CD14-positive monocyte (primary cell): ENCODE measurements around the gene SCAMP3. TPM values are rescaled to one million over a fixed set of nuclear protein-coding genes. Genes with fewer than 3 reads are reported as not detected.

Source experiments
- DNase-seq, 3 donors: peaks; one replicate each; pipeline ENCODE4 v3.0.0-alpha.2; 2011 to 2022
- H2AFZ ChIP-seq: 2 replicates; pipeline ENCODE4 v1.6.0; 2012; ENCODE audit warnings: mild to moderate bottlenecking, low read depth, low read length, inconsistent platforms; ENCODE audit not compliant: insufficient read depth, poor library complexity, severe bottlenecking
- H3K27ac ChIP-seq, 2 donors: 1 replicate in 1 of 2; 2 replicates in 1 of 2; pipeline ENCODE4 v1.5.1; 2012 to 2013; ENCODE audit warnings: low read length in 2 of 2, control low read depth in 1 of 2, inconsistent platforms in 1 of 2, low read depth in 1 of 2, mild to moderate bottlenecking in 1 of 2
- H3K27me3 ChIP-seq, 2 donors: one replicate each; pipeline versions ENCODE4 v1.6.0 to v1.6.1; 2011 to 2013; ENCODE audit warnings: low read length in 2 of 2; ENCODE audit not compliant: control insufficient read depth in 2 of 2, insufficient read depth in 2 of 2
- H3K36me3 ChIP-seq, 2 donors: replicated peaks in 1 of 2; 1 replicate in 1 of 2; 2 replicates in 1 of 2; pipeline versions ENCODE4 v1.5.1 to v1.6.1; 2012 to 2013; ENCODE audit warnings: low read length in 2 of 2, control low read depth in 1 of 2, inconsistent platforms in 1 of 2, mild to moderate bottlenecking in 1 of 2; ENCODE audit not compliant: insufficient read depth in 2 of 2, control insufficient read depth in 1 of 2
- H3K4me1 ChIP-seq, 2 donors: 1 replicate in 1 of 2; 2 replicates in 1 of 2; pipeline versions ENCODE4 v1.5.1 to v1.6.1; 2012 to 2013; ENCODE audit warnings: low read length in 2 of 2, control low read depth in 1 of 2, inconsistent platforms in 1 of 2, mild to moderate bottlenecking in 1 of 2, moderate library complexity in 1 of 2; ENCODE audit not compliant: insufficient read depth in 2 of 2, control insufficient read depth in 1 of 2
- H3K4me2 ChIP-seq: replicated peaks from 2 replicates; pipeline ENCODE3; 2012; ENCODE audit warnings: low read length, moderate library complexity, mild to moderate bottlenecking; ENCODE audit not compliant: poor library complexity, severe bottlenecking; ENCODE audit errors: extremely low read depth
- H3K4me3 ChIP-seq, 3 experiments: fragments of 200-600 bp in 1 of 3; sonication (generic) in 1 of 3; replicated peaks in 1 of 3; 1 replicate in 2 of 3; 2 replicates in 1 of 3; pipeline ENCODE4 v1.5.1; 2011 to 2013; ENCODE audit warnings: low read length in 3 of 3, mild to moderate bottlenecking in 3 of 3, control low read depth in 2 of 3, low read depth in 2 of 3, inconsistent platforms in 1 of 3, moderate library complexity in 1 of 3
- H3K79me2 ChIP-seq: 2 replicates; pipeline ENCODE4 v1.6.0; 2012; ENCODE audit warnings: mild to moderate bottlenecking, control low read depth, inconsistent platforms, low read length, moderate library complexity; ENCODE audit not compliant: insufficient read depth
- H3K9ac ChIP-seq: 2 replicates; pipeline ENCODE4 v1.6.0; 2017; ENCODE audit warnings: low read length, mild to moderate bottlenecking; ENCODE audit not compliant: insufficient read depth, poor library complexity, severe bottlenecking
- H3K9me3 ChIP-seq, 2 donors: replicated peaks in 1 of 2; 1 replicate in 1 of 2; 2 replicates in 1 of 2; pipeline versions ENCODE4 v1.5.1 to v1.6.1; 2012 to 2013; ENCODE audit warnings: low read length in 2 of 2, control low read depth in 1 of 2; ENCODE audit not compliant: control insufficient read depth in 1 of 2, insufficient read depth in 1 of 2
- H4K20me1 ChIP-seq: 2 replicates; pipeline ENCODE4 v1.6.0; 2012; ENCODE audit warnings: mild to moderate bottlenecking, low read length, control low read depth, moderate library complexity; ENCODE audit not compliant: insufficient read depth
- H3K27ac Mint-ChIP-seq, 7 donors: one replicate each; pipeline ENCODE4 v1.8.0; 2020; ENCODE audit warnings: mild to moderate bottlenecking in 7 of 7, mixed read lengths in 7 of 7, moderate library complexity in 6 of 7, inconsistent platforms in 2 of 7
- H3K27me3 Mint-ChIP-seq, 3 donors: one replicate each; pipeline ENCODE4 v1.8.0; 2021 to 2022; ENCODE audit warnings: low read depth in 3 of 3, mild to moderate bottlenecking in 3 of 3, mixed read lengths in 3 of 3, moderate library complexity in 3 of 3, inconsistent platforms in 1 of 3
- H3K36me3 Mint-ChIP-seq, 2 donors: one replicate each; pipeline ENCODE4 v1.8.0; 2020; ENCODE audit warnings: mixed read lengths in 2 of 2, inconsistent platforms in 1 of 2, mild to moderate bottlenecking in 1 of 2
- H3K4me1 Mint-ChIP-seq: one replicate; pipeline ENCODE4 v1.8.0; 2020; ENCODE audit warnings: mild to moderate bottlenecking, mixed read lengths
- H3K4me3 Mint-ChIP-seq, 2 donors: one replicate each; pipeline ENCODE4 v1.8.0; 2020; ENCODE audit warnings: mild to moderate bottlenecking in 2 of 2, mixed read lengths in 2 of 2, moderate library complexity in 1 of 2
- H3K9me3 Mint-ChIP-seq, 7 donors: one replicate each; pipeline ENCODE4 v1.8.0; 2020 to 2022; ENCODE audit warnings: mixed read lengths in 7 of 7, mild to moderate bottlenecking in 6 of 7, moderate library complexity in 6 of 7, inconsistent platforms in 2 of 7
- WGBS: methylation state at CpG from one replicate; pipeline ENCODE4 v1.1.5; 2013; ENCODE audit warnings: missing lambda C conversion rate; ENCODE audit not compliant: insufficient coverage; 5-methylcytosine and 5-hydroxymethylcytosine counted together
- intact Hi-C, 2 donors: fragments of 100-400 bp; cut with micrococcal nuclease; formaldehyde crosslinking; loops; one replicate each; pipeline versions ENCODE4 v1.15.0 to v1.15.1; 2023
- polyA plus RNA-seq, 3 donors: library from polyadenylated mRNA; depleted of rRNA in 1 of 3; unstranded in 2 of 3; stranded (reverse) in 1 of 3; fragments of 300-500 nt in 2 of 3; fragments of >200 nt in 1 of 3; fragmentation: Illumina TruSeq in 2 of 3; gene quantifications; 1 replicate in 2 of 3; 2 replicates in 1 of 3; pipeline ENCODE4 v1.2.3, GENCODE V29; 2012 to 2021
- TF ChIP-seq, protein P1 (sequence below): fragments of 200-600 bp; IDR thresholded peaks from one replicate; pipeline ENCODE4 v1.8.0; 2022; ENCODE audit warnings: antibody characterized with exemption, mild to moderate bottlenecking

The SCAMP3 gene
- polyA plus RNA-seq, 3 donors: 54.9 to 69.8 (median 64.9) TPM

DNA sequence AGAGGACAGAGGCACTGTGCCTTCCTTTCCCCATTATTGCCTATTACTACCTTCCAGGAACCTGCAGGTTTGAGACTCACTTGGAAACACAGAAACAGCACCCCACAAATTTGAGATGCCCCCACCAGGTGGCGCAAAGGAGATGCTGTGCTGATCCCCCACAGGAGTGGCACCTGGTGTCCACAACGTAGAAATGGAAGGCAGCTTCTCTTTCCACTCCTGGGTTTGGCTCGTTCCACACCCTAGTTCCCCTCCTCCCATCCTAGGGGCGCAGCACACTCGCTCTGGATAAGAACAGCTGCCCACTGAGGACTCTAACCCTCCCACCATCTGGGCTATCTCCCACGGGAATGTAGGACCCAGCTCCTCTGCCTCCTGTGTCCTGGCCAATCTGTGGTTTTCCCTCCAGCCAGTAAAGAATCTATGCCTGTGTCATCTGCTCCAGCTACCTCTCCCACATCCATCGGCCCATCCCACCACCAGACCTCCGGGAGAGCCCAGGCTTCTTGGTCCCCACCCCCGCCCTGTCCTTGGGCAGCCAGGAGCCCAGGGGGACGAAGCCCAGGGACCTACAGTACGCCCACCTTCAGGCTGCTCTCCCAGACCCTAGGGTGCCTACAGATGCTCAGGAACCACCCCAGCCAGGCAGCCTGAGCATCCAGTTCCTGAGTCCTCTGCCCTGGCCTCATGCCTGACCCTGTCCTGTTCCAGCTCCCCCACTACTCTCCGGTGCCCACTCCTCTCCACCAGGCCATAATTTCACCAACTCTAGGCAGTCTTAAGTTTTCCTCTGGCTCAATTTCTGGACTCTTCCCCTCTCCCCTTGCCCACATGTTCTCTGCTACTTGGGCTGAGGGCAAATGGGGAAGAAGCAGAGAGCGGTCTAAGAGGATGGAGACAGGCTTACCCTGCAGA lies 55.0 kb downstream of the SCAMP3 start:
- Histone ChIP-seq H4K20me1 (no peaks in the 10 kb centered on the region), H3K27me3 (no peaks in the 10 kb centered on the region), H3K27ac (peak overlapping the region; percentile 98 to 100), H3K4me3 (peak overlapping the region in 1 of 3 experiments; percentile 90), H3K4me1 (peaks cover 52 to 54% of the 10 kb centered on the region in 2 donors), H3K9me3 (no peaks in the 10 kb centered on the region), H3K9ac (peak overlapping the region; percentile 99), H3K4me2 (peak overlapping the region; percentile 93), H3K79me2 (peaks cover 21% of the 10 kb centered on the region), H2AFZ (peak overlapping the region; percentile 7), H3K36me3 (peaks cover 2 to 5% of the 10 kb centered on the region in 2 donors)
- intact Hi-C loops: loop anchor here (1.0 to 5.0 kb wide), 4 partner anchors 19 to 100 kb away; partner anchors contain the start of gene FDPS (in 1 of the 2)
- peak; percentile 80 to 83 (median 81) for DNase-seq
- no peaks in the 10 kb centered on the region for H3K27me3 Mint-ChIP-seq
- WGBS: 23% methylated on average over 9 of the region's 13 CpGs
- TF ChIP-seq, protein P1, sequence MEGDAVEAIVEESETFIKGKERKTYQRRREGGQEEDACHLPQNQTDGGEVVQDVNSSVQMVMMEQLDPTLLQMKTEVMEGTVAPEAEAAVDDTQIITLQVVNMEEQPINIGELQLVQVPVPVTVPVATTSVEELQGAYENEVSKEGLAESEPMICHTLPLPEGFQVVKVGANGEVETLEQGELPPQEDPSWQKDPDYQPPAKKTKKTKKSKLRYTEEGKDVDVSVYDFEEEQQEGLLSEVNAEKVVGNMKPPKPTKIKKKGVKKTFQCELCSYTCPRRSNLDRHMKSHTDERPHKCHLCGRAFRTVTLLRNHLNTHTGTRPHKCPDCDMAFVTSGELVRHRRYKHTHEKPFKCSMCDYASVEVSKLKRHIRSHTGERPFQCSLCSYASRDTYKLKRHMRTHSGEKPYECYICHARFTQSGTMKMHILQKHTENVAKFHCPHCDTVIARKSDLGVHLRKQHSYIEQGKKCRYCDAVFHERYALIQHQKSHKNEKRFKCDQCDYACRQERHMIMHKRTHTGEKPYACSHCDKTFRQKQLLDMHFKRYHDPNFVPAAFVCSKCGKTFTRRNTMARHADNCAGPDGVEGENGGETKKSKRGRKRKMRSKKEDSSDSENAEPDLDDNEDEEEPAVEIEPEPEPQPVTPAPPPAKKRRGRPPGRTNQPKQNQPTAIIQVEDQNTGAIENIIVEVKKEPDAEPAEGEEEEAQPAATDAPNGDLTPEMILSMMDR: peak; percentile 93
- H3K4me3 Mint-ChIP-seq: peak overlapping the region; percentile 76 to 83
- peaks cover 13 to 17% of the 10 kb centered on the region in 2 donors for H3K36me3 Mint-ChIP-seq
- peak overlapping the region; percentile 83 to 100 (median 99) for H3K27ac Mint-ChIP-seq
- H3K9me3 Mint-ChIP-seq: peaks cover 0 to 1% (median 0%) of the 10 kb centered on the region in 7 donors
- H3K4me1 Mint-ChIP-seq: peaks cover 47% of the 10 kb centered on the region

Other genes with a start within 250 kb of the SCAMP3 start
- gene DCST2, start 228.6 kb downstream of the SCAMP3 start, polyA plus RNA-seq: 1 to 10 TPM in 1 of 3 donors, not detected in 2; 2.6 TPM
- gene DCST1, start 228.5 kb downstream of the SCAMP3 start, polyA plus RNA-seq: under 1 TPM in 1 of 3 donors, not detected in 2; 0.05 TPM
- gene ADAM15, start 211.0 kb downstream of the SCAMP3 start, polyA plus RNA-seq: 100 to 1,000 TPM in 1 of 3 donors, 10 to 100 TPM in 2; 44.5 to 202 (median 74.3) TPM
- 1 to 10 TPM; 2.3 to 8.0 (median 4.1) TPM for gene EFNA4, start 198.6 kb downstream of the SCAMP3 start, polyA plus RNA-seq
- gene EFNA3, start 183.5 kb downstream of the SCAMP3 start, polyA plus RNA-seq: 1 to 10 TPM in 1 of 3 donors, under 1 TPM in 2; 0.45 to 1.7 (median 0.92) TPM
- 1 to 10 TPM in 1 of 3 donors, not detected in 2; 1.2 TPM for gene EFNA1, start 134.5 kb downstream of the SCAMP3 start, polyA plus RNA-seq
- gene SLC50A1, start 126.5 kb downstream of the SCAMP3 start, polyA plus RNA-seq: 10 to 100 TPM; 40.0 to 50.8 (median 49.4) TPM
- gene DPM3, start 121.8 kb downstream of the SCAMP3 start, polyA plus RNA-seq: 100 to 1,000 TPM in 2 of 3 donors, 10 to 100 TPM in 1; 99.9 to 141 (median 105) TPM
- 100 to 1,000 TPM; 157 to 256 (median 247) TPM for gene KRTCAP2, start 89.1 kb downstream of the SCAMP3 start, polyA plus RNA-seq
- under 1 TPM in 1 of 3 donors, not detected in 2; 0.13 TPM for gene TRIM46, start 88.5 kb downstream of the SCAMP3 start, polyA plus RNA-seq
- 10 to 100 TPM in 1 of 3 donors, 1 to 10 TPM in 2; 3.2 to 50.7 (median 5.3) TPM for gene THBS3, start 54.5 kb downstream of the SCAMP3 start, polyA plus RNA-seq
- 100 to 1,000 TPM in 1 of 3 donors, 10 to 100 TPM in 2; 79.7 to 101 (median 86.0) TPM for gene MTX1, start 53.7 kb downstream of the SCAMP3 start, polyA plus RNA-seq
- 1 to 10 TPM in 2 of 3 donors, under 1 TPM in 1; 0.87 to 7.5 (median 1.9) TPM for gene ENTREP3, start 6.9 kb downstream of the SCAMP3 start, polyA plus RNA-seq
- 100 to 1,000 TPM in 1 of 3 donors, 1 to 10 TPM in 2; 7.3 to 143 (median 9.6) TPM for gene CLK2, start 11.1 kb upstream of the SCAMP3 start, polyA plus RNA-seq
- gene HCN3, start 15.1 kb upstream of the SCAMP3 start, polyA plus RNA-seq: 1 to 10 TPM in 1 of 3 donors, under 1 TPM in 1, not detected in 1; 0.15 to 2.3 TPM
- gene PKLR, start 39.1 kb upstream of the SCAMP3 start, polyA plus RNA-seq: under 1 TPM in 1 of 3 donors, not detected in 2; 0.05 TPM
- 100 to 1,000 TPM in 2 of 3 donors, 10 to 100 TPM in 1; 92.5 to 123 (median 117) TPM for gene FDPS, start 46.5 kb upstream of the SCAMP3 start, polyA plus RNA-seq
- 10 to 100 TPM; 12.7 to 23.4 (median 13.5) TPM for gene RUSC1, start 58.5 kb upstream of the SCAMP3 start, polyA plus RNA-seq